Forelimb muscle (tissue), 1 donor: Measurements from ENCODE around the gene CCDC88B. TPM values are rescaled to one million over a fixed set of nuclear protein-coding genes. Genes with fewer than 3 reads are reported as not detected.

Experiments used
- DNase-seq: peaks from one replicate; pipeline ENCODE4 v3.0.0-alpha.2; 2013; ENCODE audit warnings: low read depth
- polyA plus RNA-seq: library from polyadenylated mRNA; unstranded; fragments of 120-200 nt; gene quantifications from one replicate; pipeline ENCODE4 v1.2.1, GENCODE V29; 2013; ENCODE audit not compliant: insufficient read length

CCDC88B gene
- polyA plus RNA-seq, 1 donor: 3.9 TPM

DNA sequence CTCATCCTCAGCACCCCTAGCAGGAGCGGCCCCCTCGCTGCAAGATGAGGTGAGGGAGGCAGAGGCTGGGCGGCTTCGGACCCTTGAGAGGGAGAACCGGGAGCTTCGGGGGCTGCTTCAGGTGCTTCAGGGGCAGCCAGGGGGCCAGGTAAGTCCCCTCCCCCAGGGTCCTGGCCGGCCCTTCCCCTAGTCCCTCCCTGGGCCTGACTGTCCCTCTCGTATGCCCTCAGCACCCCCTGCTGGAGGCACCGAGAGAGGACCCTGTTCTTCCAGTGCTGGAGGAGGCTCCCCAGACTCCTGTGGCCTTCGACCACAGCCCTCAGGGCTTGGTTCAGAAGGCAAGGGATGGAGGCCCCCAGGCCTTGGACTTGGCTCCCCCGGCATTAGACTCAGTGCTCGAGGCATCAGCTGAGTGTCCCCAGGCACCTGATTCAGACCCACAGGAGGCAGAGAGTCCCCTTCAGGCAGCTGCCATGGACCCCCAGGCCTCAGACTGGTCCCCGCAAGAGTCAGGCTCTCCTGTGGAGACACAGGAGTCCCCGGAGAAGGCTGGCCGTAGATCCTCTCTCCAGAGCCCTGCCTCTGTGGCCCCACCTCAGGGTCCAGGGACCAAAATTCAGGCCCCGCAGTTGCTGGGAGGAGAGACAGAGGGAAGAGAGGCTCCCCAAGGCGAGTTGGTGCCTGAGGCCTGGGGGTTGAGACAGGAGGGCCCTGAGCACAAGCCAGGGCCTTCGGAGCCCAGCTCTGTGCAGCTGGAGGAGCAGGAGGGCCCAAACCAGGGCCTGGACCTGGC, 4.0 kb downstream of the CCDC88B start:
- no peak for DNase-seq

DNA sequence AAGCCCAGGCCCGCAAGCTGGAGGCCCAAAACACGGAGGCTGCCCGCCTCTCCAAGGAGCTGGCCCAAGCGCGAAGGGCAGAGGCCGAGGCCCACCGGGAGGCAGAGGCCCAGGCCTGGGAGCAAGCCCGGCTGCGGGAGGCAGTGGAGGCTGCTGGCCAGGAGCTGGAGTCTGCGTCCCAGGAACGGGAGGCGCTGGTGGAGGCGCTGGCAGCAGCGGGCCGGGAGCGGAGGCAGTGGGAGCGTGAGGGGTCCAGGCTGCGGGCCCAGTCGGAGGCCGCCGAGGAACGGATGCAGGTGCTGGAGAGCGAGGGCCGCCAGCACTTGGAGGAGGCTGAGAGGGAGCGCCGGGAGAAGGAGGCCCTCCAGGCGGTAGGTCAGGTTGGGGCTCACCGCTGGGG, 4.8 kb downstream of the CCDC88B start:
- no peak for DNase-seq

GRCh38 chr11:64347193-64347867, 7.3 kb downstream of the CCDC88B start:
- no peak for DNase-seq

DNA sequence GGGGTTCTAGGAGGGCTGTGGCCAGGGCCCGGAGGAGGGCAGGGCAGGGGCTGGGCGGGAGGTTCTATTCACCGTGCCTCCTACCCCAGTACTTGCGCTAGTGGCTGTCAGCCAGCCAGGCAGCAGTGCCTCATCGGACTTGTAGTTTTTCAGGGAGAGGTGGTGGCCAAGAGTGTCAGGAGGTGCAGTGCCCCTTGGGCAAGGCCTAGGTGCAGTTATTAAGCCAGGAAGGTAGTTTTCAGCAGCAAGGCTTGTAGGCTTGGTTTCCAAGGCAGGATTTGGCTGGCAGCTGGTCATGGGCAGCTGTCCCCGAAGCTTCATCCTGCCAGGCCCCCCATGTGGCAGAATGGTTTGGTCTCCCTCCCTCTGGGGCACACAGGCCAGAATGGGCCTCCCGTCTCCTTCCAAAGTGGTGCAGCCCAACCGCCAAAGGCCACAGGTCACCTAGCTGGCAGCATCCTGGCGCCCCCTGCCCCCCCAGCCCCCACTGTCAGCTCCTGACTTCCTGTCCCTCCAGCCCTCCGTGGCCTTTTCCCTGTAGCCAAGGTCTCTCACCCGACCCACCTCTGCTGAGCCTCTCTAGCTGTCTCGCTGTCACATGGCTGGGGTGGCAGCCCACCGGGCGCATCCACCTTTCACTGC, 8.5 kb downstream of the CCDC88B start:
- DNase-seq: no peak

- no peak for DNase-seq
Measured at GRCh38 chr11:64349025-64349387, 9.0 kb downstream of the CCDC88B start.

GRCh38 chr11:64349404-64349803, 9.4 kb downstream of the CCDC88B start:
- no peak for DNase-seq

- no peak for DNase-seq
Measured at GRCh38 chr11:64351136-64351631, 11.2 kb downstream of the CCDC88B start.

GRCh38 chr11:64352099-64352994, 12.3 kb downstream of the CCDC88B start:
- no peak for DNase-seq

DNA sequence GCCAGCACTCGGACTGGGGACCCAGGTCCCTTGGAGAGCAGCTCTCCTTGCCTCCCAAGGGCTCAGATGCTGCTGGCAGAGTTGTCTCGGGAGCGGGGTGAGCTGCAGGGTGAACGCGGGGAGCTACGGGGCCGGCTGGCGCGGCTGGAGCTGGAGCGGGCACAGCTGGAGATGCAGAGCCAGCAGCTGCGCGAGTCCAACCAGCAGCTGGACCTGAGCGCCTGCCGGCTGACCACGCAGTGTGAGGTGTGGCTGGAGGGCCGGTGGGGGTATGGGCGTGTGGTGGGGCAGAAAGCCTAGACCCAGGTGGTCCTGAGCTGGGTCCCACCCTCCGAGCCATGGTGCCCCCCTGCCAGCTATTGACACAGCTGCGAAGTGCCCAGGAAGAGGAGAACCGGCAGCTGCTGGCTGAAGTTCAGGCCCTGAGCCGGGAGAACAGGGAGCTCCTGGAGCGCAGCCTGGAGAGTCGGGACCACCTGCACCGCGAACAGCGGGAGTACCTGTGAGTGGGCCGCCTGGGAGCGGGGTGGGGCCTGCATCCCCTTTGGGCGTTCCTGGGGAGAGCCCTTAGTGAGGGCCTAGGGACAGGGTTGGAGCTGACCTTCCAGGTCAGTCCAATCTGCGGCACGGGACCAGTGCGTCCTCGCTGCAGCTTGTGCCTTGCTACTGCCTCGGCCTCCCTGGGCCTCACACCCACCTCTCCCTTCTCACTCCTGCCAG, 13.2 kb downstream of the CCDC88B start:
- no peak for DNase-seq

GRCh38 chr11:64353715-64354506, 13.9 kb downstream of the CCDC88B start:
- DNase-seq: no peak

DNA sequence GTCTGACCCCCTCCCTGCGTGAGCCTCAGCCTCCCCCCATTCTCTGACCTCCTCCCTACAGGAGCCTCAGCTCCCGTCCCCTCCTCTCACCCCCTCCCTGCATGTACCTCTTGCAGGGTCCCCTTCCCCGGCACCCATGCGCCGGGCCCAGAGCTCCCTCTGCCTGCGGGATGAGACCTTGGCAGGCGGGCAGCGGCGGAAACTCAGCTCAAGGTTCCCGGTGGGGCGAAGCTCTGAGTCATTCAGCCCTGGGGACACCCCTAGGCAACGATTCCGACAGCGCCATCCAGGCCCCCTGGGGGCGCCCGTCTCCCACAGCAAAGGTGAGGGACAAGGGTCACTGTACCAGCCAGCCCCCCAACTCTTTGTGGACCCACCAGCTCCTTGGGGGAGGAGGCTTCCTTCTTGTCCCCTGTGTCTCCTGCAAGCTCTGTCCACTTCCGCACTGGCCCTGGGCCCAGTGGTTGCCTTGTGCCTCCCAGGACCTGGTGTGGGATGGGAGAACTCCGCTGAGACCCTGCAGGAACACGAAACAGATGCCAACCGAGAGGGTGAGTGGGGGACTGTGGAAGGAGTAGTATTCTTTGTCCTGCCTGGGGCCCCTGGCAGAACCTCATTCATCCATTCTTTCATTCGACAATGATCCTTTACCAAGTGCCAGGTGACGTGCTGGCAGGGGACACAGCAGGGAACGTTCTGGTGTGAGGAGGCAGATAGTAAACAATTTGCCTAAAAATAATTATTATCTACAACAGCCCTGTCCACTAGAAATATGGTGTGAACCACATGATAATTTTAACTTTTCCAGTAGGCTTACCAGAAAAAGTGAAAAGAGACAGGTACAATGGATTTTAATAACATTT, 15.3 kb downstream of the CCDC88B start:
- DNase-seq: no peak

- no peak for DNase-seq
Measured at GRCh38 chr11:64356498-64357411, 16.8 kb downstream of the CCDC88B start.

- no peak for DNase-seq
Measured at GRCh38 chr11:64357446-64357845, 17.4 kb downstream of the CCDC88B start.

GRCh38 chr11:64357904-64358535, 18.0 kb downstream of the CCDC88B start:
- DNase-seq: no peak

- DNase-seq: no peak
Measured at GRCh38 chr11:64358536-64358906, 18.5 kb downstream of the CCDC88B start.

GRCh38 chr11:64358907-64359711, 19.1 kb downstream of the CCDC88B start, which contains the start of gene RPS6KA4:
Gene RPS6KA4, plus strand, starts transcription at chr11:64359162. Its CDS starts 74 bp downstream, at chr11:64359236.
- peak; percentile 35 for DNase-seq
